DMS79 treated with DMSO at 0.1 percent for 48 hours (cell line): Measurements from ENCODE around the gene LARP1B.
A peak's percentile ranks its signal among the peaks of the same experiment; 100 is the strongest.
"Not testable (repeated sequence)": the region's sequence is repeated elsewhere in the genome, so short reads cannot be mapped to it uniquely, and the experiment has no call there.

ENCODE experiments used
- DNase-seq: peaks from one replicate; lab custom pipeline; 2025; lab: John Stamatoyannopoulos, UW

LARP1B gene

DNA sequence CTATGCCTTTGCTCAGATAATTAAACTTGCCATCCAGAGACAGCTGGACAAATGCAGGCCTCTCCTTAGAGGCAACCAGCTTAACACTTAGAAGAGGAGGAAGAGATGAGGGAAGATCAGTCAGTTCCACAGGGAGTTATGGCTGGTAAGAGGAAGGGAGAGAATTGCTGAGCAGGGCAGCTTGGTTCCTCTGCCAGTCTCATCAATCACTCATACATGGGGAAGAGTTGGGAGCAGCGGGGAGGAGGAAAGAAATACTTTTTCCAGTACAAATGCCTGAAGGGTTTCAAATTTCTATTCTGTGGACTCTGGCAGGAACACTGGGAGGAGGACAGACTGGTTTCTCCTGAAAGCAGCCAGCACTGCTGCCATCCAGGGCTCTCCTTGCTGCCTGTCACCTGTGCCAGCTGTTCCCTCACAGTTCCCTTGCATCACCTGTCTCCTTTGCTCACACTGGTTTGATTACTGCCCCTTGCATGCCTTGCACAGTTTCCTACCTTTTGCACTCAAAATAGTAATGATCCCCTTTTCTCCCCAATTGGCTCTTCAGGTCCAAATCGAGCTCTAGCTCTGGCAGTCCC lies 167.0 kb downstream of the LARP1B start:
- peak; percentile 23 for DNase-seq

DNA sequence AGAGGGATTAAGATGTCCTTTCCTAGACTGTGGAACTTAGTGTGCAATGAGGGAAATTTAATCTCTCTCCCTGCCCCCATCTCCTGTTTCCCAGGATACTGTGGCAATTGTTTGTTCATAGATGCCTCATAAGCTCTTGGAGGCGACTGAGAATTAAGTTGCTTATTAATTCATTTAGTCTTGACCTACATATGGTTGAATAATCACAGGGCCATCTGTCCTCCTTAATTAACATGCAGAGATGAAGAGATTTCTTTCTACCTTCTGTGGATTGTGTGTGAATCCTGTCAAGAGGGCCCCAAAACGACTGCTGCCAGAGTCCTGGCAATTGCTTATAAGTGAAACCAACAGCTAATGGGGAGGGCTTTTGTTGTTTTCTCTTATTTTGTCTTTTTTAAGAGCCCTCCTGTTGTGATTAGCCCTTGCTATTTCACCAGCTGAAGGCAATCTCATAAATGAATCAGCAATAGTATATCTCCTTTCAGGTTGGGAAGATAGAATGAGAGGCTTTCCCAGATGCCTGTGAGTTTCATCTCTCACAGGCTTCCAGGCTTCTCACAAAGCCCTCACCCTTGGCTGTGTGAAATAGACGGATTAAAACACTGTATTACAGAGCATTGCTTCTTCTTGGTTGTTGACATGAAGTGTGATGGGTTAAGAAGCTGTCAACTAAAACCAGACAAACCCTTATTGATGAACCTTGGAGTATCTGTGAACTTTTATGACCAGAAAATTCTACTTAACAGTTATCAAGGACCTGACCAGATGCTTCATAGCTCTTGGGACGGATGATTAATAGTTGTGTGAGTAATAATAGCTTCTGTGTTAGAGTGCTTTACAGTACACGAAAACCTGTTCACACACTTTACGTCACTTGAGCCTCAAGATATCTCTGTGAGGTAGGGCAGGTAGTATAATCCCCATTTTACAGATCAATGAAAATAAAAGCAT lies 168.0 kb downstream of the LARP1B start:
- DNase-seq: peak; percentile 27

DNA sequence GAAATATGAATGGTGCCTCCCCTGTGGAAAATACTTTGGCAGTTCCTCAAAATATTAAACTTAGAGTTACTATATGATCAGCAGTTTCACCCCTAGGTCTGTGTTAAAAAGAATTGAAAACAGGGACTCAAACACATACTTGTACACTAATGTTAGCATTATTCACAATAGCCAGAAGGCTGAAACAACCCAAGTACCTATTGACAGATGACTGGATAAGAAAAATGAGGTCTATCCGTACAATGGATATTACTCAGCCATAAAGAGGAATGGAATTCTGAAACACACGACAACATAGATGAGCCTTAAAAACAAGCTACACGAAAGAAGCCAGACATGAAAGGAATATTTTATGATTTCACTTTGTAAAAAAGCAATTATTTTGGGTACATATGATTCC lies 171.6 kb downstream of the LARP1B start:
- DNase-seq: no peak

DNA sequence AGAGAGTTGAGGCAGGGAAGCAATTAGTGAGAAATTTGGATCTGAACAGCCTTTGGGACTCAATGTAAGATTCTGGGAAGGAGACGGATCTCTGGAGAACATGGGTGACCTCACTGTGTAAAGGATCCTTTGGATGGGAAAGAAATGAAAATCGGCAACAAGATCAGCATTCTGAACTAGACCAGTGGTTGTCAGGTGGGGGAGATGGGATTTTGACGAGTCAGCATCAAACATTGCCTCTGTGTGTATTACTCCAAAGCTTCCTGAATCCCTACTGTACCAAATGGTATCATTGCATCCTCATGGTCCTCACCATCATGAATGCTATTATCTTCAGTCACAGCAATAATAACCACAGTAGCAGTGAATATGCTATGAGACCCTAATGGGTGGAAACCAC lies 173.7 kb downstream of the LARP1B start:
- DNase-seq: no peak

DNA sequence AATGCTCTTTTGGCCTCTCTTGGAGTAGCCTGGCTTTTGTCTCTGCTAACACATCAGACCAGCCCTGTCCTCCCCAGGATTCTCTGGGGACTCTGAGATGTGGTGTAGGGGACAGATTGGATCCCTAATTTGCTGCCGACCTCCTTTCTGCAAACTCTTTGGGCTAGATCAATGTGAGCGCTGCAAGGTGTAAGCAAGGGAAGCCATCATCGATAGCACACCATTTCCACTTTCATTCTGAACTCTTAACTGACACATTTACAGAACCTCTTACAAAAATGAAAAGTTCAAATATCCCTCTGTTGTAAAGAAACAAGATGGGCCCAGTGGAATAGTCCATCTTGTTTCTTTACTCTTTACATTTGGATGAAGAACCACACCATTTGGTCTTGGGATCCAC lies 179.9 kb downstream of the LARP1B start:
- DNase-seq: no peak

DNA sequence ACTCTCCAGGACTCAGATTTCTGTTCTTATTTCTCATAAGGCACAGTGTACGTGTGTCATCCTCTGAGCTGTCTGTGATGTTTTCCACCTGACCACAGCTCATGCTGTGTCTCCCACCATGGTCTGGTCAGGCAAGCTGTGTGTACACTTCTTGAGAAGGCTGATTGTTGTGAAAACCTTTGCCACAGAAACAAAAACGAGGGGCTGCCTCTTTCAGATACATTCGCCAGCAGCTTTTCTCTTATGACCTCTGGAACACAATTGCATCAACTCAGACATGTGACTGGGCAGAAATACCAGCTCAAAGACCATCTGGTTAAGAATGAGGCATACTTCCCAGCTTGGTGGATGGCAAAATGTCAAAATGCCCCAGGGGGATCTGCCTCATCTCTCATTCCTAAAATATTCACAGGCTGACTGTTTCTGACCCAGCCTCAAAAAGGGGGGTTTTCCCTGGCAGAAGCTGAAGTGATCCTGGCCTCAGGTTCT lies 180.4 kb downstream of the LARP1B start:
- DNase-seq: no peak

DNA sequence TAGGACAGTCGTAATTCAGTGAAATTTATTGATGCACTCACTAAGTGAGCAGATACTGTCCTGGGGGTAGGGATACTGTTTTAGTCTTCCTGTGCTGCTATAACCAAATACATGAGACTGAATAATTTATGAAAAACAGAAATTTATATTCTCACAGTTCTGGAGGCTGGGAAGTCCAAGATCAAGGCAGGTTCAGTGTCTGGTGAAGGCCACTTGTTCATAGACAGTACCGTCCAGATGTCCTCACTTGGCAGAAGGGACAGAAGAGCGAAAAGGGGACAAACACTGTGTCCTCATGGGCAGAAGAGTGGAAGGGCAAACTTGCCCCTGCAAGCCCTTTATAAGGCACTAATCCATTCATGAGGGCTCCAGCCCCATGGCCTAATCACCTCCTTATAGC lies 180.9 kb downstream of the LARP1B start:
- no peak for DNase-seq

DNA sequence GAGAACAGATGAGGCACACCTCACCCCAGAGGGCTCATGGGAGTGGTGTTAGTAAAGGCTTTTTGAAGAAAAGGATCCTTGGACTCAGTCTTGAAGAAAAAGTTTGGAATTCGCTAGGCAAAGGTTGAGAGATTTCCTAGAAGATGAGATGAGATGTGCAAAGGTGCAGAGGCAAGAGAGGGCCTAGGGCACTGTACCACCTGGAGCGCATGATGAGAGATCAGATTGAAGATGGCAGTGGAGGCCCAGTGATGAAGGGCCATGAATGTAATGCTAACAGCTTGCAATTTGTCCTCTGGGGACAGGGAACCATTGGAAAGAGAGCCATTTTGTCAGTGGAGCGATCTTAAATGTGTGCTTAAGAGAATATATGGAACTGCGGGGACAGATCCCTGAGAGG lies 181.5 kb downstream of the LARP1B start:
- no peak for DNase-seq

DNA sequence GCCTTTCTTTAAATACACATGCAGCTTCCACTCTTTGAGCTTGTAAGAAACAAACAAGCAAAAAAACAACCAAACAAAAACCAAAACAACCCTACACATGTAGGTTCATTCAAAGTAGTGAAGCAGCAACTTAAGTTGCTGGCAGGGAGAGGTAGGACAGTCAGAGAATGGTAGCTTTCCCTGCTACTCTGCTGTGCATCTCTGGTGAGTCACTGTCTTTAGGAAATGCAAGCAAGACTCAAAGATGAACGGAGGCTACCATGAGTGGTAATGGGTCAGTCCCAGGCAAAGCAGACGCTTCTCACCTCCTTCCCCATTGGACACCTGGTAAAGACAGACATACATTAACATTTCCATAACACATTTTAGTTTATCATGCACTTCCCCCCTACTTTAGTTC lies 183.3 kb downstream of the LARP1B start:
- DNase-seq: no peak

DNA sequence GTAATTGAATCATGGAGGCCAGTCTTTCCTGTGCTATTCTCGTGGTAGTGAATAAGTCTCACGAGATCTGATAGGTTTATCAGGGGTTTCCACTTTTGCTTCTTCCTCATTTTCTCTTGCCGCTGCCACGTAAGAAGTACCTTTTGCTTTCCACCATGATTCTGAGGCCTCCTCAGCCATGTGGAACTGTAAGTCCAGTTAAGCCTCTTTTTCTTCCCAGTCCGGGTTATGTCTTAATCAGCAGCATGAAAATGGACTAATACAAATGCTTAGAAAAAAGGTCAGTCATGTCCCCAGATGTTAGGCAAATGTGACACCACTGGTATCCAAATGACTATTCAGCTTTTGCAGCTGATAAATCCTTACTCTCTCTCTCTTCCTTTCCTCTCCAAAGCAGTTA lies 184.3 kb downstream of the LARP1B start:
- not testable (repeated sequence) for DNase-seq

DNA sequence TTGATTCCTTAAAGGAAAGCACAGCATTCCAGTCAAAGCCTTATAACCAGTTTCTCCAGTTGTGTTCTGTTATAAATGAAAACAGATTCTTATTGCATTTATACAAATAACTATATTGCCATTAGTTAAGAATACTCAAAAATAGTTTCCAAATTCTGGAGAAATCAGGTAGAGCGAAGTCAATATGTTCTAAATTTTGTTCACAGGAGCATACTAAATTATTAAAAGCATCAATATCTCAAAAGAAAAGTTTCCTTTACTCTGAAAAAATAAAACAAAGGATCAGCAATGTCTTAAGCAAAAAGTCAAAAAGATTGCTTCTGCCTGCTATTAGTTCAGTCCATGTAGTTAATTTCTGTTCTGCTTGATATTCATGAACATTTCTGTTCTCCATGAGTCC lies 186.8 kb downstream of the LARP1B start:
- DNase-seq: no peak

DNA sequence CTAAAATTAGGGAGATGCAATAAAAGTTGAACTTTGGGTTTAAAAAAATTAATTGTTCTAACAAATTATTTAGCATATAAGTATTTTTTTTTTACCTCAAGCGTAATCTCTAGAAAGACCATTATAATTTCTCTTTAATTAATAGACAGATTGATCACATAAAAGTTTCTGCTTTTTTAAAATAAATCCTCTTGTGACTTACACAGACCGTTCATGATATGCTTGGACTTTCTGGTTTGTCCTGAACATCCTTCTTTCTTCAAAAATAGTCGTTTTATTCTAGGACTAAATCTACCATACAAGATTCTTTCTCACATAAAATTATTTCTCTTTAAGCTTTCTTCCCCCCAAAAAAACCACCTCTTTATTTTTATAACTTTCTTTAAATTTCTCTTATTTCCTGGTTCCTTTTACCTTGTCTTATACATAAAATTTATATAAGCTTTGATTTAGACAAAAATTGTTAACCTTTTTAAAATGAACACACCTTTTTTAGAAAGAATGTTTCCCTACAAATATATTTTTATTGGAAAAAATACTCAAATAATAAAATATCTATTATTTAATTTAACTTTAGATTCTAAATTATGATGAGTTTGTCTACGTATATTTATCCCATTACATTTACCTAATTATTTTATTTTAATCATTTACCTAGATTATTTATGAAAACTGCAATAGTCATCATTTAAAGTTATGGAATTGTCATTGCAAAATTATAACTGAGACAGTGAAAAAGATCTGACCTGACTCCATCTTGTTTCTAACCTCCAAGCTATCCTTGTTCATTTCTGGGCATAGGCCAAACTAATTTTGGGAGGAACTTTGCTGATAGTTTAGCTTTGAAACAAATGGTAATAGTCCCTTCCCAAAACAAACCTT lies 188.9 kb downstream of the LARP1B start:
- DNase-seq: no peak

DNA sequence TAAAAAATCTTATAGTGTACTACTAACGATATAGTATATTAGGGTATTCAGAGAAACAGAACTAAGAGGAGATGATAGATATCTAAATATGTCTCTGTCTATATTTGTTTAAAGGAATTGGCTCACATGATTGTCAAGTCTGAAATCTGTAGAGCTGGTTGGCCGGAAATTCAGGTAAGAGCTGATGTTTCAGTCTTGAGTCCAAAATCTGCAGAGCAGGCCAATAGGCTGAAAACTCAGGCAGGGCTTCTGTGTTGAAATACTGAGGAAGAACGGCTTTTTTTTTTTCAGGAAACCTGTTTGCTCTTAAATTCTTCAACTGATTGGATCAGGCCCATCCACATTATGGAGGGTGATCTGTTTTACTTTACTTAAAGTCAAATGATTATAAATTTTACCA lies 194.8 kb downstream of the LARP1B start:
- no peak for DNase-seq

DNA sequence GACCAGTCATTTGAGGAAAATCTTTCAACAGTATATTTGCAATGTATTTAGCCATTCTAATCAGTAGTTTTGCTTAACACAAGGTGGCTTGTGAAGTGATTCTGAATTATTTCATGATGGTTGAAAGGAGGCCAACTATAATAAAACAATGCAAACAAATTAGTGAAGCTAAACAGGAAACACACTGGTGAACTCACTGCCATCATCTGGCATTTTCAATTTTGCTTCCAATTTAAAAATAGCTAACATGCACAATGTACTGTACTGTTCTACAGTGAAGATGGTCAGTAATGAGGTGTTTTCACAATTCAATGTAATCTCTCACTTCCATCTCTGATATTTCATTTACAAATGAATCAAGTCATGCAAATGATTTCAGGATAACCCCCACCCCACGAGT lies 195.4 kb downstream of the LARP1B start:
- DNase-seq: no peak

DNA sequence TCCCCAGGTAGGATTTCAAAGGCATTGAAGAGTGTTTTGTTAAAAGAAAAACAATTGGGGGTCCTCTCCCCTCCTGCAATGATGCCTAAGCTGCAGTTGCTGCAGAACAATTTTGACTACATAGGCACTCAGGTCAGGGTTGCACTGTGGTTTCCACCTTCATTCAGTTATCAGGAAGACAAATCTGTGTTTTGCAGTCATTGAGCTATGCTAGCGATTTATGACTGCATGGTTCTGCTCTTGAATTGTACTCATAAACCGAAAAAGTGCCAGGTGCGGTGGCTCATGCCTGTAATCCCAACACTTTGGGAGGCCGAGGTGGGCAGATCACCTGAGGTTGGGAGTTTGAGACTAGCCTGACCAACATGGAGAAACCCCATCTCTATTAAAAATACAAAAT lies 197.1 kb downstream of the LARP1B start:
- DNase-seq: not testable (repeated sequence)

DNA sequence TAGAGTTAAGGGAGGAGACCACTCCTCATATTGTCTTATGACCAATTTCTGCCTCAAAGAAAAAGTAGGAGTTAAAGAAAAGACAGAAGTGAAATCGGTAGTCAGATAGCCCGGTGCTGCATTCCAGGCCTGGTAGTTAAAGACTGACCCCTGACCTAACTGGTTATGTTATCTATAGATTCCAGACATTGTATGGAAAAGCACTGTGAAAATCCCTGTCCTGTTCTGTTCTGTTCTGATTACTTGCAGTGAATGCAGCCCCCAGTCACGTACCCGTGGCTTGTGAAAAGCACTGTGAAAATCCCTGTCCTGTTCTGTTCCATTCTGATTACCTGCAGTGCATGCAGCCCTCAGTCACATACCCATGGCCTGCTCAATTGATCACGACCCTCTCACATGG lies 198.8 kb downstream of the LARP1B start:
- DNase-seq: not testable (repeated sequence)
